Neural progenitor cell (in vitro differentiated cells): Measurements from ENCODE around the gene AUTS2.

Experiments
- EZH2phosphoT487 ChIP-seq: fragments of 200-600 bp; sonication (generic); IDR thresholded peaks from 2 replicates; pipeline ENCODE4 v1.6.1; 2017; ENCODE audit warnings: antibody characterized with exemption
- TF ChIP-seq, protein P1 (sequence below): fragments of 200-600 bp; sonication (generic); IDR thresholded peaks from 2 replicates; pipeline ENCODE4 v1.5.1; 2017; ENCODE audit warnings: antibody characterized with exemption, mild to moderate bottlenecking

- TF ChIP-seq, protein P1, sequence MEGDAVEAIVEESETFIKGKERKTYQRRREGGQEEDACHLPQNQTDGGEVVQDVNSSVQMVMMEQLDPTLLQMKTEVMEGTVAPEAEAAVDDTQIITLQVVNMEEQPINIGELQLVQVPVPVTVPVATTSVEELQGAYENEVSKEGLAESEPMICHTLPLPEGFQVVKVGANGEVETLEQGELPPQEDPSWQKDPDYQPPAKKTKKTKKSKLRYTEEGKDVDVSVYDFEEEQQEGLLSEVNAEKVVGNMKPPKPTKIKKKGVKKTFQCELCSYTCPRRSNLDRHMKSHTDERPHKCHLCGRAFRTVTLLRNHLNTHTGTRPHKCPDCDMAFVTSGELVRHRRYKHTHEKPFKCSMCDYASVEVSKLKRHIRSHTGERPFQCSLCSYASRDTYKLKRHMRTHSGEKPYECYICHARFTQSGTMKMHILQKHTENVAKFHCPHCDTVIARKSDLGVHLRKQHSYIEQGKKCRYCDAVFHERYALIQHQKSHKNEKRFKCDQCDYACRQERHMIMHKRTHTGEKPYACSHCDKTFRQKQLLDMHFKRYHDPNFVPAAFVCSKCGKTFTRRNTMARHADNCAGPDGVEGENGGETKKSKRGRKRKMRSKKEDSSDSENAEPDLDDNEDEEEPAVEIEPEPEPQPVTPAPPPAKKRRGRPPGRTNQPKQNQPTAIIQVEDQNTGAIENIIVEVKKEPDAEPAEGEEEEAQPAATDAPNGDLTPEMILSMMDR: no peak
- no peak for TF ChIP-seq EZH2phosphoT487
These were observed 1002.7 kb downstream of the AUTS2 start for GRCh38 chr7:70600993-70601392.
